Measurements from ENCODE around the gene ARL8B.

ARL8B gene

DNA sequence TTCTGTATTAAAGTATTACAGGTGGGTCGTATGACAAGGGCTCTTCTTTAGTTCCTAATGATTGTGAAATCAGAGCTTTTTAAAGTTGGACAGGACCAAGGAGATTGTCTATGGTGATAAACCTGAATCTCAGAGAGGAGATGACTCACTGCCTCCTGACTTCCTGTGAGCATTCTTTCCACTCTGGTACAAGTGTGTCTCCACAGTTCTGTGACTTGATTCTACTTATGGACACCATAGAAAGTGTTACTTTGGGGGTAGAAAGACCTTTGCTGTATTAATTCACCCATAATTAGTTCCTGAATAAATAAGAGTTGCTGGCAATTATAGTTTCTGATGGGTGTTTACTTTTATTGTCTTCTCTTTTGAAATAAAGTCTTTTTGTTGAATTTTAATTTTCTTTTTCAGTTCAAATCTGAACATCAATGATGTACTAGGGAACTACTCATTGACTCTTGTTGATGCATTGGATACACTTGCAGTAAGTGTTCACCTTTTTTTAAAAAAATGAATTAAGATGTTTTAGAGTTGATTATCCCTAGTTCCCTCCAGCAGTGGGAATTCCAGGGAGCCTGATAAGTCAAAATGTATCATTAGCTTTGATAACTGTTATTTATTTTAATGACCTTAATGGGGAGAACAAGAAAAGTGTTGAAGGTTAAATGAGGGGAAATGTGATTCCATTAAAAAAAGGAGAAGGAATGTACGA is 72.9 kb downstream of the ARL8B start:
- Histone ChIP-seq H3K36me3 (ENCODE audit: control insufficient read depth in 2 of 2, insufficient read depth in 2 of 2, low read length in 2 of 2) (peaks cover 0 to 6% of the 10 kb centered on the region in 2 donors), H3K9me3 (ENCODE audit: control insufficient read depth in 2 of 2, low read length in 2 of 2) (no peaks in the 10 kb centered on the region), H3K27ac (ENCODE audit: low read length) (no peak overlapping the region), H3K4me3 (ENCODE audit: low read length in 2 of 2) (no peak overlapping the region), H3K4me1 (ENCODE audit: control insufficient read depth, insufficient read depth, low read length) (no peaks in the 10 kb centered on the region), H3K9ac (ENCODE audit: low read length in 2 of 2) (no peak overlapping the region), H3K27me3 (ENCODE audit: control insufficient read depth in 1 of 2, insufficient read depth in 2 of 2, low read length in 2 of 2) (no peaks in the 10 kb centered on the region)

DNA sequence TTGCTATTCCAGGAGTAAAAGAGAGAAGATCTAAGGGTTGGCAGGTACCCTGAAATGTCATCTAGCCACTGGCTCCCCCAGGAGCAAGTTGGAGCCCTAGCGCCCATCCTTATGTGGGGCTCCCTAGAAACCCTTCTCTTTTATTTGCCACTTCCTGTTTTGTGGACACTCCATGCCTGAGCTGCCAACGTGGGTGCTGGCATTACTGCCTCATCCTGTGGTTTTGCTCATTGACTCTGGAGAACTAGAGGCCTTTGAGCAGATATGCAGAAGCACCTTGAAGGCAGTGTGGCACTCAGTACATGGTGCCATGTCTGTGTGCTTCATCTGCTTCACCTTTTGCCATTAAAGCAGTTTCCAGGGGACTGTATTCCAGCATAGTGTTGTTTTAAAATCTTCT is 73.5 kb downstream of the ARL8B start:
- Histone ChIP-seq H3K4me1 (ENCODE audit: control insufficient read depth, insufficient read depth, low read length) (no peaks in the 10 kb centered on the region), H3K27me3 (ENCODE audit: control insufficient read depth in 1 of 2, insufficient read depth in 2 of 2, low read length in 2 of 2) (no peaks in the 10 kb centered on the region)

DNA sequence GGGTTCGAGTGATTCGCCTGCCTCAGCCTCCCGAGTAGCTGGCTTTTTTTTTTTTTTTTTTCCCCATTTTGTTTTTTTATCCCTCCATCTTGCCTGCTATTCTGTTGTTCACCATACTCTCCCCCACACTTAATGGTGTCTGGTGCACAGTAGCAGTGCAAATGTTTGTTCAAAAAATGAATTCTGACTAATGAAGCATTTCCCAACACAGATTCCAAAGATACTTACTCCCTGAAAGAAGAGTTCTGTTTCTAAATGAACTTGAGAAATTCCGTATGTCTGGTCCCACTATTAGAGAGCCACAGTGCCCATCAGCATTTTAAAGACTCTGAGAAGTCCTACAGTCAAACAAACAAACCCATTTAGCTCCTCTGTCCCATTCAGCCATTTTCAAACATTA is 74.9 kb downstream of the ARL8B start:
- no peak overlapping the region for H3K4me3 ChIP-seq (ENCODE audit: low read length in 2 of 2)
- H3K4me1 ChIP-seq (ENCODE audit: control insufficient read depth, insufficient read depth, low read length), result no peaks in the 10 kb centered on the region
- H3K36me3 ChIP-seq (ENCODE audit: control insufficient read depth in 2 of 2, insufficient read depth in 2 of 2, low read length in 2 of 2), result peaks cover 4 to 10% of the 10 kb centered on the region in 2 donors
- no peak overlapping the region for H3K9ac ChIP-seq (ENCODE audit: low read length in 2 of 2)
- no peaks in the 10 kb centered on the region for H3K9me3 ChIP-seq (ENCODE audit: control insufficient read depth in 2 of 2, low read length in 2 of 2)
- H3K27ac ChIP-seq (ENCODE audit: low read length), result no peak overlapping the region
- H3K27me3 ChIP-seq (ENCODE audit: control insufficient read depth in 1 of 2, insufficient read depth in 2 of 2, low read length in 2 of 2), result no peaks in the 10 kb centered on the region

More for the DNA sequence above, 73.5 kb downstream of the ARL8B start:
- H3K9me3 ChIP-seq (ENCODE audit: control insufficient read depth in 2 of 2, low read length in 2 of 2), result no peaks in the 10 kb centered on the region
- no peak overlapping the region for H3K4me3 ChIP-seq (ENCODE audit: low read length in 2 of 2)
- peaks cover 0 to 9% of the 10 kb centered on the region in 2 donors for H3K36me3 ChIP-seq (ENCODE audit: control insufficient read depth in 2 of 2, insufficient read depth in 2 of 2, low read length in 2 of 2)
- no peak overlapping the region for H3K27ac ChIP-seq (ENCODE audit: low read length)
- no peak overlapping the region for H3K9ac ChIP-seq (ENCODE audit: low read length in 2 of 2)

DNA sequence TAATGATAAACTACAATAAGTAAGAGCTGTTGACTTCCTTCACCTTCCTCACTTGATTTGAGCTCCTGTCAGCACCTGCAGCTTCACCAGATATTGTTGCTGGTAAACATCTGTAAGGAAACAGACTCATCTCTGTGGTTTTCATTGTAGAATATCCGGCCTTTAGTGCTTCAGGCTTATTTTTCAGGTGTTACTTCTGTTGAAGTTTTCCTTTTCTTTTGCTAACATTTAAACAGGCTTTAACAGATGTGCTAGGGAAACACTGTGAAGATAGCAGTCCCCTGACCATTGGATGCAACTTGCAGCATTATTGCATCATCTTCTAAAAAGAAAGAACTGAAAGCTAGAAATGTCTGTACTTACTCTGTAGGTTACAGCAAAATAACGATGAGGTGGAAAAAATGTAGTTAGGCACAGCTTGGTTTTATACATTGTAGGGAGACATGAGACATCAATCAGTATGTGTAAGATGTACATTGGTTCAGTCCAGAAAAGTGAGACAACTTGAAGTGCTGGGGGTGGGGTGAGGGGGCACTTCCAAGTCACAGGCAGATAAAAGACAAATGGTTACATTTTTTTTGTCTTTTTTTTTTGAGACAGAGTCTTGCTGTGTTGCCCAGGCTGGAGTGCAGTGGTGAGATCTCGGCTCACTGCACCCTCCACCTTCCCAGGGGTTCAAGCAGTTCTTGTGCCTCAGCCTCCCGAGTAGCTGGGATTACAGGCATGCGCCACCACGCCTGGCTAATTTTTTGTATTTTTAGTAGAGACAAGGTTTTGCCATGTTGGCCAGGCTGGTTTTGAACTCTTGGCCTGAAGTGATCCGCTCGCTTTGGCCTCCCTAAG is 75.6 kb downstream of the ARL8B start:
- Histone ChIP-seq H3K9ac (ENCODE audit: low read length in 2 of 2) (no peak overlapping the region), H3K9me3 (ENCODE audit: control insufficient read depth in 2 of 2, low read length in 2 of 2) (no peaks in the 10 kb centered on the region), H3K27ac (ENCODE audit: low read length) (no peak overlapping the region), H3K4me3 (ENCODE audit: low read length in 2 of 2) (no peak overlapping the region), H3K36me3 (ENCODE audit: control insufficient read depth in 2 of 2, insufficient read depth in 2 of 2, low read length in 2 of 2) (peaks cover 8 to 15% of the 10 kb centered on the region in 2 donors), H3K4me1 (ENCODE audit: control insufficient read depth, insufficient read depth, low read length) (no peaks in the 10 kb centered on the region), H3K27me3 (ENCODE audit: control insufficient read depth in 1 of 2, insufficient read depth in 2 of 2, low read length in 2 of 2) (no peaks in the 10 kb centered on the region)

DNA sequence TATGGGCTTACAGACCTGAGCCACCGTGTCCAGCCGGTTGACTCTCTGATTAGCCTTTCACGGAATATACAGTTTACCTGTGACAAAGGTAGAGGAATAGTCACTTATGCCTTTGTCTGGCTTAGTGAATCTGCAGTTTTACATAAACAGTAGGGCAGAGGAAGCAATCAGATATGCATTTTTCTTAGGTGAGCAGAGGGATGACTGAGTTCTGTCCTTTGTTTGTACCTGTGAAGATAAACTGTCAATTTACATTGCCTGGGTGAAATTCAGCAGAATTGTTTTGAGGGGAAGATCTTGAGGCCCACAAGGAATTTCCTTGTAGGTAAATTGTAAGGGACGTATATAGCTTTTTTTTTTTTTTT is 76.2 kb downstream of the ARL8B start:
- no peaks in the 10 kb centered on the region for H3K4me1 ChIP-seq (ENCODE audit: control insufficient read depth, insufficient read depth, low read length)
- H3K36me3 ChIP-seq (ENCODE audit: control insufficient read depth in 2 of 2, insufficient read depth in 2 of 2, low read length in 2 of 2), result peaks cover 14 to 21% of the 10 kb centered on the region in 2 donors
- H3K27me3 ChIP-seq (ENCODE audit: control insufficient read depth in 1 of 2, insufficient read depth in 2 of 2, low read length in 2 of 2), result no peaks in the 10 kb centered on the region
- no peak overlapping the region for H3K4me3 ChIP-seq (ENCODE audit: low read length in 2 of 2)
- H3K9ac ChIP-seq (ENCODE audit: low read length in 2 of 2), result no peak overlapping the region
- no peaks in the 10 kb centered on the region for H3K9me3 ChIP-seq (ENCODE audit: control insufficient read depth in 2 of 2, low read length in 2 of 2)
- H3K27ac ChIP-seq (ENCODE audit: low read length), result no peak overlapping the region

DNA sequence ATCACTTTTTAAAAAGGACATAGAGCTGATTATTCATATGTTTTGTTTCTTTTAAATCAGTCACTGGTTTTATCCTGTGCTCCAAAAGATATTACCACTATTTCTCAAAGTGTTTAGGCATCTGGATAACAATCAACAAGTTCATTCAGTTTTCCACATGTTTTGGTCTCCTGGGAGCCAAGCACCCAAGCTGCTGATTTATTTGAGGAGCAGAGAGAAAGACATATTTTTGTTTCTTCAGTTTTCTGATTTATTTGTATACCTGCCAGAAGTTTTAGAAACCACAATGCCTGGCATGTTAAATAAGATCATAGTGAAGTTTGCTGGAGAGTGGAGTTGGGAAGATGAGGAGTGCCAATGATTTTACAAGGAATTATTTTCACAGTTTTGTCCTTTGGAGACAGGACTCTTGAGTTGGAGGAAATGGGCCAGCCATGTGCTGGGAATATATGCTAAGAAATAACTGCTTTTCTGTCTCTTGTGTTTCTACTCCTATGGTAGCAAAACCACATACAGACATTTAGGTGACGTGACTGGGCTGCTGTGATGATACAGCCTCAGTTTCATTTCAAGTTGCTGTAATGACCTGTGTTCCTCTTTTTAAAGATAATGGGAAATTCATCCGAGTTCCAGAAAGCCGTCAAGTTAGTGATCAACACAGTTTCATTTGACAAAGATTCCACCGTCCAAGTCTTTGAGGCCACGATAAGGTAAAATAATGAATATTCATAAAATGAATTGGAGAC is 77.1 kb downstream of the ARL8B start:
- Histone ChIP-seq H3K36me3 (ENCODE audit: control insufficient read depth in 2 of 2, insufficient read depth in 2 of 2, low read length in 2 of 2) (peaks cover 17 to 19% of the 10 kb centered on the region in 2 donors), H3K27me3 (ENCODE audit: control insufficient read depth in 1 of 2, insufficient read depth in 2 of 2, low read length in 2 of 2) (no peaks in the 10 kb centered on the region), H3K9ac (ENCODE audit: low read length in 2 of 2) (no peak overlapping the region), H3K27ac (ENCODE audit: low read length) (no peak overlapping the region), H3K4me3 (ENCODE audit: low read length in 2 of 2) (no peak overlapping the region), H3K4me1 (ENCODE audit: control insufficient read depth, insufficient read depth, low read length) (no peaks in the 10 kb centered on the region), H3K9me3 (ENCODE audit: control insufficient read depth in 2 of 2, low read length in 2 of 2) (no peaks in the 10 kb centered on the region)

DNA sequence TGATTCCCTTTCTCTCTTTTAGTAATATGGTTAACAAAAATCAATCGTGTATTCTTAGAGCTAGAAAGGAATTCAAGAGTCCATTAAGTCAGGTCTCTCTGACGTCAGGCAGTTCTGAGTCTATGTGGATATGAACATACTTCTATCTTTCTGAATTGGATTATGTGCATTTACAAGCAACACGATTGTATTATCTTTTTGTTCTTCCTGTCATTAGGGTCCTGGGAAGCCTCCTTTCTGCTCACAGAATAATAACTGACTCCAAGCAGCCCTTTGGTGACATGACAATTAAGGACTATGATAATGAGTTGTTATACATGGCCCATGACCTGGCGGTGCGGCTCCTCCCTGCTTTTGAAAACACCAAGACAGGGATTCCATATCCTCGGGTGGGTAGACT is 79.4 kb downstream of the ARL8B start:
- Histone ChIP-seq H3K36me3 (ENCODE audit: control insufficient read depth in 2 of 2, insufficient read depth in 2 of 2, low read length in 2 of 2) (peaks cover 32 to 39% of the 10 kb centered on the region in 2 donors), H3K9ac (ENCODE audit: low read length in 2 of 2) (no peak overlapping the region), H3K9me3 (ENCODE audit: control insufficient read depth in 2 of 2, low read length in 2 of 2) (no peaks in the 10 kb centered on the region), H3K4me3 (ENCODE audit: low read length in 2 of 2) (no peak overlapping the region), H3K4me1 (ENCODE audit: control insufficient read depth, insufficient read depth, low read length) (no peaks in the 10 kb centered on the region), H3K27ac (ENCODE audit: low read length) (no peak overlapping the region), H3K27me3 (ENCODE audit: control insufficient read depth in 1 of 2, insufficient read depth in 2 of 2, low read length in 2 of 2) (no peaks in the 10 kb centered on the region)

DNA sequence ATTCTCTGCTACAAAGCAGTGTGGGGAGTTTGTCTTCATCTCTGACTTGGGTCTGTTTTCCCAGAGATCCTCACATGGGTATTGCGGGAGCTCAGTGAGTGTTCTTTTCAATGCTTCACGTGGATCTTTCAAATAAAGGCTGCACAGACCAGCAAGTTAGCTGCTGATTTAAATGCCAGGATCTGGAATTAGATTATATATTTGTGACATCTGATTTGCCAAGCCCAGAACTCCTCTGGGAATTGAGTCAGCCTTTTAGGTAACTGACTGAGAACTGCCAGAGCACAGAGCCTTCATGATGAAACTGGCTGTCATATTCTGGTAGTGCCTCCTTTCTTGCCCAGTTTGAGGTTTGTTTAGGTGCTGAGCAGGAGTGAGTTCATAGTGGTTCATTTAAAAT is 80.1 kb downstream of the ARL8B start:
- no peak overlapping the region for H3K9ac ChIP-seq (ENCODE audit: low read length in 2 of 2)

DNA sequence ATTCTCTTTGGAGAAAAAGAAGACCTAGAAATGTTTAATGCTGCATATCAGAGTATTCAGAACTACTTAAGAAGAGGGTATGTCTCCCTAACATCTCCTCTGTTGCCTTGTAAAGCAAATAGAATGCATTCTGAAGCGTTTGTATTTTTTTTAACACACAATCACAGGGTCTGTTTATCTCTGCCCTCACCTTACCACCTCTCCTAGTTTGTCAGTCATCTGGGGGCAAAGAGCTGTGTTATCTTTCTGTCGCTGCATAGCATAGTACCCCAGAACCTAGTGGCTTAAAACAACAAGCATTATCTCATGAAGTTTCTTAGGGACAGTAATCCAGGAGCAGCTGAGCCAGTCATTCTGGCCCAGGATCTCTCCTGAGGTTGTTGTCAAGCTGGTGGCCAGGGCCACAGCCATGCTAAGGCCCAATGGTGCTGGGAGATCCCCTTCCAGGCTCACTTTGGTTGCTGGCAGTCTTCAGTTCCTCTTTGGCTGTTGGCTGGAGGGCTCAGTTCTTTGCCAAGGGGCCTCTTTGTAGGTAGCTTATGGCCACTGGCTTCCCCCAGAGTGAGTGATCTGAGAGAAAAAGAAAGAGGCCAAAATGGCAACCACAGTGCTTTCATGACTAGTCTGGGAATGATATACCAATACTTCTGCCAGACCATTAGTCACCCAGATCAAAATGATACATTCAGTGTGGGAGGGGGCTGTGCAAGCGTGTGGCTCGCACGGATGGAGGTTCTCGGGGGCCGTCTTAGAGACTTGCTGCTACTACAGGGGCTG is 83.3 kb downstream of the ARL8B start:
- H3K27ac ChIP-seq (ENCODE audit: low read length), result no peak overlapping the region
- no peaks in the 10 kb centered on the region for H3K27me3 ChIP-seq (ENCODE audit: control insufficient read depth in 1 of 2, insufficient read depth in 2 of 2, low read length in 2 of 2)
- H3K36me3 ChIP-seq (ENCODE audit: control insufficient read depth in 2 of 2, insufficient read depth in 2 of 2, low read length in 2 of 2), result peaks cover 61 to 66% of the 10 kb centered on the region in 2 donors
- no peaks in the 10 kb centered on the region for H3K9me3 ChIP-seq (ENCODE audit: control insufficient read depth in 2 of 2, low read length in 2 of 2)
- no peak overlapping the region for H3K9ac ChIP-seq (ENCODE audit: low read length in 2 of 2)
- no peaks in the 10 kb centered on the region for H3K4me1 ChIP-seq (ENCODE audit: control insufficient read depth, insufficient read depth, low read length)
- H3K4me3 ChIP-seq (ENCODE audit: low read length in 2 of 2), result no peak overlapping the region

More for the DNA sequence above, 80.1 kb downstream of the ARL8B start:
- Histone ChIP-seq H3K9me3 (ENCODE audit: control insufficient read depth in 2 of 2, low read length in 2 of 2) (no peaks in the 10 kb centered on the region), H3K27me3 (ENCODE audit: control insufficient read depth in 1 of 2, insufficient read depth in 2 of 2, low read length in 2 of 2) (no peaks in the 10 kb centered on the region), H3K27ac (ENCODE audit: low read length) (no peak overlapping the region), H3K4me1 (ENCODE audit: control insufficient read depth, insufficient read depth, low read length) (no peaks in the 10 kb centered on the region), H3K36me3 (ENCODE audit: control insufficient read depth in 2 of 2, insufficient read depth in 2 of 2, low read length in 2 of 2) (peaks cover 37 to 46% of the 10 kb centered on the region in 2 donors), H3K4me3 (ENCODE audit: low read length in 2 of 2) (no peak overlapping the region)

DNA sequence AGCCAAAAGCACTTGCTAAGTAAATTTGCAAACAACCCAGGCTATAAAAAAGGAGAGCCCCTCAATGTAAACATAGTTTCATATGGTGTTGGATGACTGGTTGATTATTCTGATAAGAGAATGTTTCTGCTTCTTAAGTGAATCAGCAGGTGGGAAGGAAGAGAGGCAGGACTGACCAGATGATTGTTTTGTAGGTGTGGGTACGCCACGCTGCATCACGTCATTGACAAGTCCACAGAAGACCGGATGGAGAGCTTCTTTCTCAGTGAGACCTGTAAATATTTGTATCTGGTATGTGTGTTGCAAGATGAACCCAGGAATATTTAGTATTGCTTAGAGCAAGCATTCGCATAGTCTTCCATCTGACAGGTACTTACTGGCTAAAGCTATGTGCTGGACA is 88.8 kb downstream of the ARL8B start:
- Histone ChIP-seq H3K27me3 (ENCODE audit: control insufficient read depth in 1 of 2, insufficient read depth in 2 of 2, low read length in 2 of 2) (no peaks in the 10 kb centered on the region), H3K9me3 (ENCODE audit: control insufficient read depth in 2 of 2, low read length in 2 of 2) (no peaks in the 10 kb centered on the region), H3K9ac (ENCODE audit: low read length in 2 of 2) (no peak overlapping the region), H3K36me3 (ENCODE audit: control insufficient read depth in 2 of 2, insufficient read depth in 2 of 2, low read length in 2 of 2) (peaks cover 78% of the 10 kb centered on the region in 2 donors), H3K4me3 (ENCODE audit: low read length in 2 of 2) (no peak overlapping the region), H3K27ac (ENCODE audit: low read length) (no peak overlapping the region), H3K4me1 (ENCODE audit: control insufficient read depth, insufficient read depth, low read length) (no peaks in the 10 kb centered on the region)

All from stomach smooth muscle (tissue), 2 donors.